B cell (primary cell): ENCODE results near the gene PLEKHG4B.
"Not testable (repeated sequence)": the region's sequence is repeated elsewhere in the genome, so short reads cannot be mapped to it uniquely, and the experiment has no call there.

ENCODE experiments used
- EZH2 ChIP-seq: IDR thresholded peaks from 2 replicates; pipeline ENCODE4 v1.6.1; 2012; ENCODE audit warnings: borderline replicate concordance, low read depth, mild to moderate bottlenecking, moderate library complexity, low read length; ENCODE audit not compliant: insufficient read depth, poor library complexity, severe bottlenecking
- TF ChIP-seq, protein P1 (sequence below): fragments of 200-600 bp; IDR thresholded peaks from one replicate; pipeline ENCODE4 v1.8.0; 2022; ENCODE audit warnings: antibody characterized with exemption, mild to moderate bottlenecking

GRCh38 chr5:216076-216475, 124.1 kb downstream of the PLEKHG4B start:
- TF ChIP-seq, protein P1, sequence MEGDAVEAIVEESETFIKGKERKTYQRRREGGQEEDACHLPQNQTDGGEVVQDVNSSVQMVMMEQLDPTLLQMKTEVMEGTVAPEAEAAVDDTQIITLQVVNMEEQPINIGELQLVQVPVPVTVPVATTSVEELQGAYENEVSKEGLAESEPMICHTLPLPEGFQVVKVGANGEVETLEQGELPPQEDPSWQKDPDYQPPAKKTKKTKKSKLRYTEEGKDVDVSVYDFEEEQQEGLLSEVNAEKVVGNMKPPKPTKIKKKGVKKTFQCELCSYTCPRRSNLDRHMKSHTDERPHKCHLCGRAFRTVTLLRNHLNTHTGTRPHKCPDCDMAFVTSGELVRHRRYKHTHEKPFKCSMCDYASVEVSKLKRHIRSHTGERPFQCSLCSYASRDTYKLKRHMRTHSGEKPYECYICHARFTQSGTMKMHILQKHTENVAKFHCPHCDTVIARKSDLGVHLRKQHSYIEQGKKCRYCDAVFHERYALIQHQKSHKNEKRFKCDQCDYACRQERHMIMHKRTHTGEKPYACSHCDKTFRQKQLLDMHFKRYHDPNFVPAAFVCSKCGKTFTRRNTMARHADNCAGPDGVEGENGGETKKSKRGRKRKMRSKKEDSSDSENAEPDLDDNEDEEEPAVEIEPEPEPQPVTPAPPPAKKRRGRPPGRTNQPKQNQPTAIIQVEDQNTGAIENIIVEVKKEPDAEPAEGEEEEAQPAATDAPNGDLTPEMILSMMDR, result not testable (repeated sequence)
- TF ChIP-seq EZH2, result not testable (repeated sequence)
